T47D (cell line): Measurements from ENCODE around the gene TEAD4.

Experiments used
- DNase-seq, 2 experiments: peaks; one replicate each; pipeline versions ENCODE4 v3.0.0 to v3.0.0-alpha.2; 2011 to 2012; ENCODE audit warnings: low read depth in 1 of 2, low spot score in 1 of 2
- JUND ChIP-seq: IDR thresholded peaks from 2 replicates; pipeline ENCODE4 v1.6.1; 2012; ENCODE audit warnings: low read depth
- in situ Hi-C: cut with HindIII; loops from 2 replicates; pipeline ENCODE4 v1.10.0; 2016; ENCODE audit warnings: low sequenced_read_pairs, low pct_unique_long_range_greater_than_20kb

The TEAD4 gene

GRCh38 chr12:2959192-2959504, at the start of gene TEAD4:
TEAD4 (plus strand) TSS chr12:2959397.
- DNase-seq = peak; percentile 95 to 96
- no peak for TF ChIP-seq JUND
- in situ Hi-C loops = no loop called here

- DNase-seq = no peak
- TF ChIP-seq JUND = no peak
- in situ Hi-C loops = no loop called here
These were observed 47.0 kb upstream of the TEAD4 start for GRCh38 chr12:2912216-2912575.

- in situ Hi-C loops = no loop called here
- TF ChIP-seq JUND = no peak
- no peak for DNase-seq
These were observed 39.9 kb upstream of the TEAD4 start for GRCh38 chr12:2919249-2919648.

- in situ Hi-C loops = no loop called here
- no peak for DNase-seq
- TF ChIP-seq JUND = no peak
These were observed 36.9 kb upstream of the TEAD4 start for GRCh38 chr12:2922329-2922728.

- no peak for DNase-seq
- TF ChIP-seq JUND = no peak
- in situ Hi-C loops = no loop called here
These were observed 36.1 kb upstream of the TEAD4 start for GRCh38 chr12:2923057-2923456.

GRCh38 chr12:2924019-2924418, 35.2 kb upstream of the TEAD4 start:
- DNase-seq = no peak
- no peak for TF ChIP-seq JUND
- in situ Hi-C loops = no loop called here

GRCh38 chr12:2925322-2925995, 33.7 kb upstream of the TEAD4 start:
- in situ Hi-C loops = no loop called here
- DNase-seq = no peak
- TF ChIP-seq JUND = no peak

GRCh38 chr12:2930865-2931264, 28.3 kb upstream of the TEAD4 start:
- no peak for TF ChIP-seq JUND
- no peak for DNase-seq
- in situ Hi-C loops = no loop called here

- TF ChIP-seq JUND = no peak
- no peak for DNase-seq
- in situ Hi-C loops = no loop called here
These were observed 25.6 kb upstream of the TEAD4 start for GRCh38 chr12:2933586-2933985.

GRCh38 chr12:2934371-2934770, 24.8 kb upstream of the TEAD4 start:
- in situ Hi-C loops = no loop called here
- no peak for TF ChIP-seq JUND
- no peak for DNase-seq

GRCh38 chr12:2936301-2936700, 22.9 kb upstream of the TEAD4 start:
- DNase-seq = no peak
- in situ Hi-C loops = no loop called here
- no peak for TF ChIP-seq JUND

GRCh38 chr12:2937500-2937899, 21.7 kb upstream of the TEAD4 start:
- no peak for DNase-seq
- in situ Hi-C loops = no loop called here
- no peak for TF ChIP-seq JUND

GRCh38 chr12:2939191-2939590, 20.0 kb upstream of the TEAD4 start:
- TF ChIP-seq JUND = no peak
- DNase-seq = no peak
- in situ Hi-C loops = no loop called here

GRCh38 chr12:2940564-2940963, 18.6 kb upstream of the TEAD4 start:
- no peak for DNase-seq
- TF ChIP-seq JUND = no peak
- in situ Hi-C loops = no loop called here
